ENCODE results near the gene LRRC59. TPM values are rescaled to one million over a fixed set of nuclear protein-coding genes. Genes with fewer than 3 reads are reported as not detected.

Gene LRRC59
- total and polyA plus RNA-seq, 2 of the 13 experiments (the other 11 are each of a cell fraction or from before 2014, with no cell fraction given) = 87.3 to 222 TPM

DNA sequence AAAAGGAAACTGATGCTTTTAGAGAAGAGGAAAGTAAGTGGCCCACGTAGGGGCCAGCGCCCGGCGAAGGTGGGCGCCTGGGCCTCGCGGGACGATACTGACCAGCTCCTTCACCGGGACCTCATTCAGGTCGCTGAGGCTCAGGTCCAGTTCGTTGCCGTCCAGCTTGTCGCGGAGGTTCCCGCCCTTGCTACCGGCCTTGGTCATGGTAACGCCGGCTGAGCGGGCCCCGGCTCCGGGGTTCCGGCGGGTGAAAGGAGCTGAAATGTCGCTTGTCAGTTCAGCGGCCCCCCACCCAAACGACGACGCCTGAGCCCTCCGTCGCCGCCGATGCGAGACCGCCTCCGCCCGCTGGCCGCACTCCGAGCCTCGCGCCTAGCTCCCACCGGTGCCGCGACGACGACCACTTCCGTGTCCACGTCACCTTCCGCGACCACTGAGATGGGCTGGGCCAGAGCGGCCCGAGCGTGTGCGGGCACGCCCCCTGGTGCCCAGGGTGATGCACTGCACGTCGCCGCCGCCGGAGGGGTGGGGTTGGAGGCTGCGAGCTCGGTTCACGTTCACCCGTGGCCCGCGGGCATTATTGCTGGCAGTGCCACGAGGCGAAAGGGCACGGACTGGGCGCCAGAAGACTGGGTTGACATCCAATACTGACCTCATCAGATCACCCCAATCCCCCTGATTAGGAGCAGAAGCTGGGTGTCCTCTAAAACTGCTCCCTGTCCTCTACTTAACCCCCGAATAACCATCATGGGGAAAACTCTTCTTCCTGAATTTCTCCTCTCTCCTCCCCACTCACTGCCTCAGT lies at the start of gene LRRC59 (continued):
- TF ChIP-seq, protein P1, sequence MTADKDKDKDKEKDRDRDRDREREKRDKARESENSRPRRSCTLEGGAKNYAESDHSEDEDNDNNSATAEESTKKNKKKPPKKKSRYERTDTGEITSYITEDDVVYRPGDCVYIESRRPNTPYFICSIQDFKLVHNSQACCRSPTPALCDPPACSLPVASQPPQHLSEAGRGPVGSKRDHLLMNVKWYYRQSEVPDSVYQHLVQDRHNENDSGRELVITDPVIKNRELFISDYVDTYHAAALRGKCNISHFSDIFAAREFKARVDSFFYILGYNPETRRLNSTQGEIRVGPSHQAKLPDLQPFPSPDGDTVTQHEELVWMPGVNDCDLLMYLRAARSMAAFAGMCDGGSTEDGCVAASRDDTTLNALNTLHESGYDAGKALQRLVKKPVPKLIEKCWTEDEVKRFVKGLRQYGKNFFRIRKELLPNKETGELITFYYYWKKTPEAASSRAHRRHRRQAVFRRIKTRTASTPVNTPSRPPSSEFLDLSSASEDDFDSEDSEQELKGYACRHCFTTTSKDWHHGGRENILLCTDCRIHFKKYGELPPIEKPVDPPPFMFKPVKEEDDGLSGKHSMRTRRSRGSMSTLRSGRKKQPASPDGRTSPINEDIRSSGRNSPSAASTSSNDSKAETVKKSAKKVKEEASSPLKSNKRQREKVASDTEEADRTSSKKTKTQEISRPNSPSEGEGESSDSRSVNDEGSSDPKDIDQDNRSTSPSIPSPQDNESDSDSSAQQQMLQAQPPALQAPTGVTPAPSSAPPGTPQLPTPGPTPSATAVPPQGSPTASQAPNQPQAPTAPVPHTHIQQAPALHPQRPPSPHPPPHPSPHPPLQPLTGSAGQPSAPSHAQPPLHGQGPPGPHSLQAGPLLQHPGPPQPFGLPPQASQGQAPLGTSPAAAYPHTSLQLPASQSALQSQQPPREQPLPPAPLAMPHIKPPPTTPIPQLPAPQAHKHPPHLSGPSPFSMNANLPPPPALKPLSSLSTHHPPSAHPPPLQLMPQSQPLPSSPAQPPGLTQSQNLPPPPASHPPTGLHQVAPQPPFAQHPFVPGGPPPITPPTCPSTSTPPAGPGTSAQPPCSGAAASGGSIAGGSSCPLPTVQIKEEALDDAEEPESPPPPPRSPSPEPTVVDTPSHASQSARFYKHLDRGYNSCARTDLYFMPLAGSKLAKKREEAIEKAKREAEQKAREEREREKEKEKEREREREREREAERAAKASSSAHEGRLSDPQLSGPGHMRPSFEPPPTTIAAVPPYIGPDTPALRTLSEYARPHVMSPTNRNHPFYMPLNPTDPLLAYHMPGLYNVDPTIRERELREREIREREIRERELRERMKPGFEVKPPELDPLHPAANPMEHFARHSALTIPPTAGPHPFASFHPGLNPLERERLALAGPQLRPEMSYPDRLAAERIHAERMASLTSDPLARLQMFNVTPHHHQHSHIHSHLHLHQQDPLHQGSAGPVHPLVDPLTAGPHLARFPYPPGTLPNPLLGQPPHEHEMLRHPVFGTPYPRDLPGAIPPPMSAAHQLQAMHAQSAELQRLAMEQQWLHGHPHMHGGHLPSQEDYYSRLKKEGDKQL (CRISPR knock-in tag; IDR thresholded peaks at IDR 0.05; ENCODE audit: low read depth) = peak; percentile 88
- TF ChIP-seq SRSF9 (IDR thresholded peaks at IDR 0.05; ENCODE audit: borderline replicate concordance, insufficient read depth, low read depth, low read length, poor library complexity, severe bottlenecking) (no peak), ZNF180 (CRISPR knock-in tag; IDR thresholded peaks at IDR 0.05; ENCODE audit: borderline replicate concordance, low read depth) (no peak; the same call in 1 of the 2 replicates), TEF (CRISPR knock-in tag; IDR thresholded peaks at IDR 0.05) (no peak), GTF2F1 (IDR thresholded peaks at IDR 0.05; ENCODE audit: low read length) (peak; percentile 50; the same call in 1 of the 2 replicates), ZNF484 (CRISPR knock-in tag; IDR thresholded peaks at IDR 0.05; ENCODE audit: borderline replicate concordance, low read depth) (no peak; the same call in 1 of the 2 replicates), TRIM24 (CRISPR knock-in tag; IDR thresholded peaks at IDR 0.05) (no peak), PCBP2 (optimal IDR thresholded peaks at IDR 0.05; ENCODE audit: low read depth, low read length, poor library complexity, severe bottlenecking) (no peak), CC2D1A (CRISPR knock-in tag; IDR thresholded peaks at IDR 0.05) (no peak), ZBTB1 (CRISPR knock-in tag; IDR thresholded peaks at IDR 0.05; ENCODE audit: borderline replicate concordance) (no peak), SMARCC2 (IDR thresholded peaks at IDR 0.05) (no peak), ZFP36L1 (CRISPR knock-in tag; IDR thresholded peaks at IDR 0.05) (peak; percentile 84; the same call in 1 of the 2 replicates), NR2C2 (CRISPR knock-in tag; IDR thresholded peaks at IDR 0.05; ENCODE audit: borderline replicate concordance) (peak; percentile 95), ZFAT (CRISPR knock-in tag; conservative IDR thresholded peaks at IDR 0.05) (no peak; the same call in 1 of the 2 replicates), TBP (CRISPR knock-in tag; IDR thresholded peaks at IDR 0.05) (peak; percentile 90; the same call in 1 of the 2 replicates), TOE1 (CRISPR knock-in tag; IDR thresholded peaks at IDR 0.05) (peak; percentile 93), STAT5B (CRISPR knock-in tag; IDR thresholded peaks at IDR 0.05) (peak; percentile 95), ZBTB37 (CRISPR knock-in tag; IDR thresholded peaks at IDR 0.05) (0 out of 2 replicates have a peak, but pooled peaks have one; percentile 43), RELA (CRISPR knock-in tag; IDR thresholded peaks at IDR 0.05) (peak; percentile 98)
- TF ChIP-seq, protein P2, sequence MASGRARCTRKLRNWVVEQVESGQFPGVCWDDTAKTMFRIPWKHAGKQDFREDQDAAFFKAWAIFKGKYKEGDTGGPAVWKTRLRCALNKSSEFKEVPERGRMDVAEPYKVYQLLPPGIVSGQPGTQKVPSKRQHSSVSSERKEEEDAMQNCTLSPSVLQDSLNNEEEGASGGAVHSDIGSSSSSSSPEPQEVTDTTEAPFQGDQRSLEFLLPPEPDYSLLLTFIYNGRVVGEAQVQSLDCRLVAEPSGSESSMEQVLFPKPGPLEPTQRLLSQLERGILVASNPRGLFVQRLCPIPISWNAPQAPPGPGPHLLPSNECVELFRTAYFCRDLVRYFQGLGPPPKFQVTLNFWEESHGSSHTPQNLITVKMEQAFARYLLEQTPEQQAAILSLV (CRISPR knock-in tag; IDR thresholded peaks at IDR 0.05; ENCODE audit: borderline replicate concordance) = peak; percentile 97

All from HepG2 (cell line).